Measurements from ENCODE around the gene CCDC184. TPM values are rescaled to one million over a fixed set of nuclear protein-coding genes. Genes with fewer than 3 reads are reported as not detected.

Gene CCDC184
- total and polyA plus RNA-seq, 2 experiments from 2014 or later, result 4.8 to 13.8 TPM

GRCh38 chr12:48191096-48191495 is 7.7 kb downstream of the CCDC184 start:
- H2AFZ ChIP-seq, result no peak overlapping the region
- no peak overlapping the region for H3K4me3 ChIP-seq
- H3K27me3 ChIP-seq, result peaks cover under 1% of the 10 kb centered on the region
- no peak overlapping the region for H3K27ac ChIP-seq
- no peaks in the 10 kb centered on the region for H3K9me3 ChIP-seq (ENCODE audit: low read depth)
- H3K79me2 ChIP-seq, result no peaks in the 10 kb centered on the region
- H3K9me2 ChIP-seq (replicated peaks; ENCODE audit: insufficient read depth), result no peaks in the 10 kb centered on the region
- no peak overlapping the region for H3K4me2 ChIP-seq
- no peaks in the 10 kb centered on the region for H3K36me3 ChIP-seq (replicated peaks; ENCODE audit: insufficient read depth, low read depth)
- H4K20me1 ChIP-seq (ENCODE audit: insufficient read depth, poor library complexity, severe bottlenecking), result no peaks in the 10 kb centered on the region
- TF ChIP-seq EZH2 (IDR thresholded peaks at IDR 0.05; ENCODE audit: borderline replicate concordance) (no peak), EZH2phosphoT487 (IDR thresholded peaks at IDR 0.05; ENCODE audit: low read depth, severe bottlenecking, unreplicated experiment) (no peak), CTCF (IDR thresholded peaks at IDR 0.05; ENCODE audit: poor library complexity) (no peak)
- H3K4me1 ChIP-seq (ENCODE audit: insufficient read depth), result peaks cover 15% of the 10 kb centered on the region
- DNase-seq (ENCODE audit: low spot score), result no peak

- Histone ChIP-seq H3K4me3 (no peak overlapping the region), H3K4me1 (ENCODE audit: insufficient read depth) (peaks cover 20% of the 10 kb centered on the region), H2AFZ (no peak overlapping the region), H3K27me3 (no peaks in the 10 kb centered on the region), H3K36me3 (replicated peaks; ENCODE audit: insufficient read depth, low read depth) (no peaks in the 10 kb centered on the region), H3K9me3 (ENCODE audit: low read depth) (no peaks in the 10 kb centered on the region), H3K4me2 (no peak overlapping the region), H3K79me2 (no peaks in the 10 kb centered on the region), H4K20me1 (ENCODE audit: insufficient read depth, poor library complexity, severe bottlenecking) (no peaks in the 10 kb centered on the region), H3K9me2 (replicated peaks; ENCODE audit: insufficient read depth) (no peaks in the 10 kb centered on the region), H3K27ac (no peak overlapping the region)
- 59% methylated on average over 1 of the region's 1 CpG for WGBS (ENCODE audit: low lambda C conversion rate, missing lambda C conversion rate)
- DNase-seq (ENCODE audit: low spot score), result no peak
- no peak for TF ChIP-seq CTCF (IDR thresholded peaks at IDR 0.05; ENCODE audit: poor library complexity)
- no peak for TF ChIP-seq EZH2phosphoT487 (IDR thresholded peaks at IDR 0.05; ENCODE audit: low read depth, severe bottlenecking, unreplicated experiment)
- no peak for TF ChIP-seq EZH2 (IDR thresholded peaks at IDR 0.05; ENCODE audit: borderline replicate concordance)
Measured at GRCh38 chr12:48192861-48193260, 9.4 kb downstream of the CCDC184 start.

GRCh38 chr12:48193623-48194022 is 10.2 kb downstream of the CCDC184 start:
- 38% methylated on average over 2 of the region's 2 CpGs for WGBS (ENCODE audit: low lambda C conversion rate, missing lambda C conversion rate)
- Histone ChIP-seq H2AFZ (no peak overlapping the region), H4K20me1 (ENCODE audit: insufficient read depth, poor library complexity, severe bottlenecking) (no peaks in the 10 kb centered on the region), H3K79me2 (no peaks in the 10 kb centered on the region), H3K4me1 (ENCODE audit: insufficient read depth) (peaks cover 24% of the 10 kb centered on the region), H3K9me3 (ENCODE audit: low read depth) (no peaks in the 10 kb centered on the region), H3K9me2 (replicated peaks; ENCODE audit: insufficient read depth) (no peaks in the 10 kb centered on the region), H3K4me2 (no peak overlapping the region), H3K27ac (no peak overlapping the region), H3K4me3 (no peak overlapping the region), H3K36me3 (replicated peaks; ENCODE audit: insufficient read depth, low read depth) (no peaks in the 10 kb centered on the region), H3K27me3 (no peaks in the 10 kb centered on the region)
- no peak for DNase-seq (ENCODE audit: low spot score)
- TF ChIP-seq CTCF (IDR thresholded peaks at IDR 0.05; ENCODE audit: poor library complexity), result no peak
- TF ChIP-seq EZH2phosphoT487 (IDR thresholded peaks at IDR 0.05; ENCODE audit: low read depth, severe bottlenecking, unreplicated experiment), result no peak
- no peak for TF ChIP-seq EZH2 (IDR thresholded peaks at IDR 0.05; ENCODE audit: borderline replicate concordance)

- peak overlapping the region; percentile 47 for H3K4me2 ChIP-seq
- TF ChIP-seq EZH2phosphoT487 (IDR thresholded peaks at IDR 0.05; ENCODE audit: low read depth, severe bottlenecking, unreplicated experiment) (no peak), CTCF (IDR thresholded peaks at IDR 0.05; ENCODE audit: poor library complexity) (no peak), EZH2 (IDR thresholded peaks at IDR 0.05; ENCODE audit: borderline replicate concordance) (no peak)
- H3K27me3 ChIP-seq, result no peaks in the 10 kb centered on the region
- peaks cover 33% of the 10 kb centered on the region for H3K4me1 ChIP-seq (ENCODE audit: insufficient read depth)
- no peaks in the 10 kb centered on the region for H3K9me3 ChIP-seq (ENCODE audit: low read depth)
- H3K27ac ChIP-seq, result peak overlapping the region; percentile 44
- DNase-seq (ENCODE audit: low spot score), result no peak
- no peak overlapping the region for H3K4me3 ChIP-seq
- H3K9me2 ChIP-seq (replicated peaks; ENCODE audit: insufficient read depth), result no peaks in the 10 kb centered on the region
- WGBS (ENCODE audit: low lambda C conversion rate, missing lambda C conversion rate), result 42% methylated on average over 1 of the region's 1 CpG
- no peaks in the 10 kb centered on the region for H3K36me3 ChIP-seq (replicated peaks; ENCODE audit: insufficient read depth, low read depth)
- H2AFZ ChIP-seq, result peak overlapping the region; percentile 10
- no peaks in the 10 kb centered on the region for H4K20me1 ChIP-seq (ENCODE audit: insufficient read depth, poor library complexity, severe bottlenecking)
- H3K79me2 ChIP-seq, result no peaks in the 10 kb centered on the region
Measured at GRCh38 chr12:48194799-48195201, 11.4 kb downstream of the CCDC184 start.
